Left ventricle myocardium superior (tissue), 1 donor: Measurements from ENCODE around the gene DAZAP1. TPM values are rescaled to one million over a fixed set of nuclear protein-coding genes. Genes with fewer than 3 reads are reported as not detected.

Experiments
- ATAC-seq: fragments of 200-7000 bp; cut with Tn5 transposase; one replicate; pipeline ENCODE4 v1.9.1; 2020; ENCODE audit warnings: mild to moderate bottlenecking, moderate library complexity
- DNase-seq: peaks from one replicate; pipeline ENCODE4 v3.0.0-alpha.2; 2020
- intact Hi-C: fragments of 100-400 bp; cut with micrococcal nuclease; formaldehyde crosslinking; loops from one replicate; pipeline ENCODE4 v1.11.0; 2022
- total RNA-seq: library from RNA; stranded (reverse); fragmentation: NEBNext Ultra II Directional; extraction: Animal tissue kit (Norgen Biotek cat#: 25700); gene quantifications from one replicate; pipeline ENCODE4 v1.2.1, GENCODE V29; 2021
- donor health status: DM: no; HTN: yes; CAD: no; lungs with severe emphysema.

DAZAP1 gene
- total RNA-seq, 1 donor from 2014 or later, result 96.7 TPM

DNA sequence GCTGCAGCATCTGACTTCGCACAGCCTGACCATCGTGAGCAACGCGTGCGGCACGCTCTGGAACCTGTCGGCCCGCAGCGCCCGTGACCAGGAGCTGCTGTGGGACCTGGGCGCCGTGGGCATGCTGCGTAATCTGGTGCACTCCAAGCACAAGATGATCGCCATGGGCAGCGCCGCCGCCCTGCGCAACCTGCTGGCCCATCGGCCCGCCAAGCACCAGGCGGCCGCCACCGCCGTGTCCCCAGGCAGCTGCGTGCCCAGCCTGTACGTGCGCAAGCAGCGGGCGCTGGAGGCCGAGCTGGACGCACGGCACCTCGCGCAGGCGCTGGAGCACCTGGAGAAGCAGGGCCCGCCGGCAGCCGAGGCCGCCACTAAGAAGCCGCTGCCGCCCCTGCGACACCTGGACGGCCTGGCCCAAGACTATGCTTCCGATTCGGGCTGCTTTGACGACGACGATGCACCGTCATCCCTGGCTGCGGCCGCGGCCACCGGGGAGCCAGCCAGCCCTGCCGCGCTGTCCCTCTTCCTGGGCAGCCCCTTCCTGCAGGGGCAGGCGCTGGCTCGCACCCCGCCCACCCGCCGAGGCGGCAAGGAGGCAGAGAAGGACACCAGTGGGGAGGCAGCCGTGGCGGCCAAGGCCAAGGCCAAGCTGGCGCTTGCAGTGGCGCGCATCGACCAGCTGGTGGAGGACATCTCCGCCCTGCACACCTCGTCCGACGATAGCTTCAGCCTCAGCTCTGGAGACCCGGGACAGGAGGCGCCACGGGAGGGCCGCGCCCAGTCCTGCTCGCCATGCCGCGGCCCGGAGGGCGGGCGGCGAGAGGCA lies 58.0 kb downstream of the DAZAP1 start:
- intact Hi-C loops, result no loop called here
- DNase-seq (peak; percentile 66), ATAC-seq (peak; percentile 58)

DNA sequence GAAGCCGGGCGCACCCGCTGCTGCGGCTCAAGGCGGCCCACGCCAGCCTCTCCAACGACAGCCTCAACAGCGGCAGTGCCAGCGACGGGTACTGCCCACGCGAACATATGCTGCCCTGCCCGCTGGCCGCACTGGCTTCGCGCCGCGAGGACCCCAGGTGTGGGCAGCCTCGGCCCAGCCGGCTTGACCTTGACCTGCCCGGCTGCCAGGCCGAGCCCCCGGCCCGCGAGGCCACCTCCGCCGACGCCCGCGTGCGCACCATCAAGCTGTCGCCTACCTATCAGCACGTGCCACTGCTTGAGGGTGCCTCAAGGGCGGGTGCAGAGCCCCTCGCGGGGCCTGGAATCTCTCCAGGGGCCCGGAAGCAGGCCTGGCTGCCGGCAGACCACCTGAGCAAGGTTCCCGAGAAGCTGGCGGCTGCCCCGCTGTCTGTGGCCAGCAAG lies 58.7 kb downstream of the DAZAP1 start:
- ATAC-seq, result no peak
- no peak for DNase-seq
- intact Hi-C loops, result no loop called here

DNA sequence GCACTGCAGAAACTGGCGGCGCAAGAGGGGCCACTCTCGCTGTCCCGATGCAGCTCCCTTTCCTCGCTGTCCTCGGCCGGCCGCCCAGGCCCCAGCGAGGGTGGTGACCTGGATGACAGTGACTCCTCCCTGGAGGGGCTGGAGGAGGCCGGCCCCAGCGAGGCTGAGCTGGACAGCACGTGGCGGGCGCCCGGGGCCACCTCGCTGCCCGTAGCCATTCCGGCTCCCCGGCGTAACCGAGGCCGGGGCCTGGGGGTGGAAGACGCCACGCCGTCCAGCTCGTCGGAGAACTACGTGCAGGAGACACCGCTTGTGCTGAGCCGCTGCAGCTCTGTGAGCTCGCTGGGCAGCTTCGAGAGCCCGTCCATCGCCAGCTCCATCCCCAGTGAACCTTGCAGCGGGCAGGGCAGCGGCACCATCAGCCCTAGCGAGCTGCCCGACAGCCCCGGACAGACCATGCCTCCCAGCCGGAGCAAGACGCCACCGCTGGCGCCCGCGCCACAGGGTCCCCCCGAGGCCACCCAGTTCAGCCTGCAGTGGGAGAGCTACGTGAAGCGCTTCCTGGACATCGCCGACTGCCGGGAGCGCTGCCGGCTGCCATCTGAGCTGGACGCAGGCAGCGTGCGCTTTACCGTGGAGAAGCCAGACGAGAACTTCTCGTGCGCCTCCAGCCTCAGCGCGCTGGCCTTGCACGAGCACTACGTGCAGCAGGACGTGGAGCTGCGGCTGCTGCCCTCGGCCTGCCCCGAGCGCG lies 59.3 kb downstream of the DAZAP1 start:
- intact Hi-C loops, result no loop called here
- DNase-seq (no peak), ATAC-seq (no peak)

DNA sequence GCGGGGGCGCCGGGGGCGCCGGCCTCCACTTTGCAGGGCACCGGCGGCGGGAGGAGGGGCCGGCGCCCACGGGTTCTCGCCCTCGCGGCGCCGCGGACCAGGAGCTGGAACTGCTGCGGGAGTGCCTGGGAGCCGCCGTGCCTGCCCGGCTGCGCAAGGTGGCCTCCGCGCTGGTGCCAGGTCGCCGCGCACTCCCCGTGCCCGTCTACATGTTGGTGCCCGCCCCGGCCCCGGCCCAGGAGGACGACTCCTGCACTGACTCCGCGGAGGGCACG lies 59.8 kb downstream of the DAZAP1 start:
- no peak for ATAC-seq
- intact Hi-C loops, result no loop called here

DNA sequence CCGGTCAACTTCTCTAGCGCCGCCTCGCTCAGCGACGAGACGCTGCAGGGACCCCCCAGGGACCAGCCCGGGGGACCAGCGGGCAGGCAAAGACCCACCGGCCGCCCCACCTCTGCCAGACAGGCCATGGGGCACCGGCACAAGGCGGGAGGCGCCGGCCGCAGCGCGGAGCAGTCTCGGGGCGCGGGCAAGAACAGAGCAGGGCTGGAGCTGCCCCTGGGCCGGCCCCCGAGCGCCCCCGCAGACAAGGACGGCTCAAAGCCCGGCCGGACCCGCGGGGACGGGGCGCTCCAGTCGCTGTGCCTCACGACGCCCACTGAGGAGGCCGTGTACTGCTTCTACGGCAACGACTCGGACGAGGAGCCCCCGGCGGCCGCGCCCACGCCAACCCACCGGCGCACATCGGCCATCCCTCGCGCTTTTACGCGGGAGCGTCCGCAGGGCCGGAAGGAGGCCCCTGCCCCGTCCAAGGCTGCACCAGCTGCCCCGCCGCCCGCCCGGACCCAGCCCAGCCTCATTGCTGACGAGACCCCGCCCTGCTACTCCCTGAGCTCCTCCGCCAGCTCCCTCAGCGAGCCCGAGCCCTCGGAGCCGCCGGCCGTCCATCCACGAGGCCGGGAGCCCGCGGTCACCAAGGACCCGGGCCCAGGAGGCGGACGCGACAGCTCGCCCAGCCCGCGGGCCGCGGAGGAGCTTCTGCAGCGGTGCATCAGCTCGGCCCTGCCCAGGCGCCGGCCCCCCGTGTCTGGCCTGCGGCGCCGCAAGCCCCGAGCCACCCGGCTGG lies 60.3 kb downstream of the DAZAP1 start:
- DNase-seq (no peak), ATAC-seq (no peak)
- intact Hi-C loops, result no loop called here

More for the DNA sequence above, 59.8 kb downstream of the DAZAP1 start:
- DNase-seq, result no peak

DNA sequence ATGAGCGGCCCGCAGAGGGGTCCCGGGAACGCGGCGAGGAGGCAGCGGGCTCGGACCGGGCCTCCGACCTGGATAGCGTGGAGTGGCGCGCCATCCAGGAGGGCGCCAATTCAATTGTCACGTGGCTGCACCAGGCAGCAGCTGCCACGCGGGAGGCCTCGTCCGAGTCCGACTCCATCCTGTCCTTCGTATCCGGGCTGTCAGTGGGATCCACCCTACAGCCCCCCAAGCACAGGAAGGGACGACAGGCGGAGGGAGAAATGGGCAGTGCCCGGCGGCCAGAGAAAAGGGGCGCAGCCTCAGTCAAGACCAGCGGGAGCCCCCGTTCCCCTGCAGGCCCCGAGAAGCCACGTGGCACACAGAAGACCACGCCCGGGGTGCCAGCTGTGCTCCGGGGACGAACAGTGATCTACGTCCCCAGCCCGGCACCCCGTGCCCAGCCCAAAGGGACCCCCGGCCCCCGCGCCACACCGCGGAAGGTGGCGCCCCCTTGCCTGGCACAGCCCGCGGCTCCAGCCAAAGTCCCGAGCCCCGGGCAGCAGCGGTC lies 61.0 kb downstream of the DAZAP1 start:
- ATAC-seq (no peak), DNase-seq (no peak)
- intact Hi-C loops, result no loop called here

DNA sequence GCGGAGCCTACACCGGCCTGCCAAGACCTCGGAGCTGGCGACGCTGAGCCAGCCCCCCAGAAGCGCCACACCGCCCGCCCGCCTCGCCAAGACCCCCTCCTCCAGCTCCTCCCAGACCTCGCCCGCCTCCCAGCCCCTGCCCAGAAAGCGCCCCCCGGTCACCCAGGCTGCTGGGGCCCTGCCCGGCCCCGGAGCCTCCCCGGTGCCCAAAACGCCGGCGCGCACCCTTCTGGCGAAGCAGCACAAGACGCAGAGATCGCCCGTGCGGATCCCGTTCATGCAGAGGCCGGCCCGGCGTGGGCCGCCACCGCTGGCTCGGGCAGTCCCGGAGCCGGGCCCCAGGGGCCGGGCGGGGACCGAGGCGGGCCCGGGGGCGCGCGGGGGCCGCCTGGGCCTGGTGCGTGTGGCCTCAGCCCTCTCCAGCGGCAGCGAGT lies 61.5 kb downstream of the DAZAP1 start:
- intact Hi-C loops, result no loop called here
- DNase-seq (peak; percentile 56), ATAC-seq (peak; percentile 8)

DNA sequence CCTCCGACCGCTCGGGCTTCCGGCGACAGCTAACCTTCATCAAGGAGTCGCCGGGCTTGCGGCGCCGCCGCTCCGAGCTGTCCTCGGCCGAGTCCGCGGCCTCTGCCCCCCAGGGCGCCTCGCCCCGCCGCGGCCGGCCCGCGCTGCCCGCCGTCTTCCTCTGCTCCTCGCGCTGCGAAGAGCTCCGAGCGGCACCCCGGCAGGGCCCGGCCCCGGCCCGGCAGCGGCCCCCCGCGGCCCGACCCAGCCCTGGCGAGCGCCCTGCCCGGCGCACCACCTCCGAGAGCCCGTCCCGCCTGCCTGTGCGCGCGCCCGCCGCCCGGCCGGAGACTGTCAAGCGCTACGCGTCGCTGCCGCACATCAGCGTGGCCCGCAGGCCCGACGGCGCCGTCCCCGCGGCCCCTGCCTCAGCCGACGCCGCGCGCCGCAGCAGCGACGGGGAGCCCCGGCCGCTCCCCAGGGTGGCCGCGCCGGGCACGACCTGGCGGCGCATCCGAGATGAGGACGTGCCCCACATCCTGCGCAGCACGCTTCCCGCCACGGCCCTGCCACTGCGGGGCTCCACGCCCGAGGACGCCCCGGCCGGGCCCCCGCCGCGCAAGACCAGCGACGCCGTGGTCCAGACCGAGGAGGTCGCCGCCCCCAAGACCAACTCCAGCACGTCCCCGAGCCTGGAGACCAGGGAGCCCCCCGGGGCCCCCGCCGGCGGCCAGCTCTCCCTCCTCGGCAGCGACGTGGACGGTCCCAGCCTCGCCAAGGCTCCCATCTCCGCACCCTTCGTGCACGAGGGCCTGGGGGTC lies 62.1 kb downstream of the DAZAP1 start:
- DNase-seq, result peak; percentile 46
- intact Hi-C loops, result no loop called here
- no peak for ATAC-seq

DNA sequence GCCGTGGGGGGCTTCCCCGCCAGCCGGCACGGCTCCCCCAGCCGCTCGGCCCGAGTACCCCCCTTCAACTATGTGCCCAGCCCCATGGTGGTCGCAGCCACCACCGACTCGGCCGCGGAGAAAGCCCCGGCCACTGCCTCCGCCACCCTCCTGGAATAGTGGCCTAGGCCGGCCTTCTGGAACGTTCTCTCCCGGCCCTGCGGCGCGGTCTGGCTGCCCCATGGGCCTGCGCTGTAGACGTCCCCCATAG lies 62.6 kb downstream of the DAZAP1 start:
- DNase-seq (no peak), ATAC-seq (peak; percentile 12)
- intact Hi-C loops, result no loop called here

DNA sequence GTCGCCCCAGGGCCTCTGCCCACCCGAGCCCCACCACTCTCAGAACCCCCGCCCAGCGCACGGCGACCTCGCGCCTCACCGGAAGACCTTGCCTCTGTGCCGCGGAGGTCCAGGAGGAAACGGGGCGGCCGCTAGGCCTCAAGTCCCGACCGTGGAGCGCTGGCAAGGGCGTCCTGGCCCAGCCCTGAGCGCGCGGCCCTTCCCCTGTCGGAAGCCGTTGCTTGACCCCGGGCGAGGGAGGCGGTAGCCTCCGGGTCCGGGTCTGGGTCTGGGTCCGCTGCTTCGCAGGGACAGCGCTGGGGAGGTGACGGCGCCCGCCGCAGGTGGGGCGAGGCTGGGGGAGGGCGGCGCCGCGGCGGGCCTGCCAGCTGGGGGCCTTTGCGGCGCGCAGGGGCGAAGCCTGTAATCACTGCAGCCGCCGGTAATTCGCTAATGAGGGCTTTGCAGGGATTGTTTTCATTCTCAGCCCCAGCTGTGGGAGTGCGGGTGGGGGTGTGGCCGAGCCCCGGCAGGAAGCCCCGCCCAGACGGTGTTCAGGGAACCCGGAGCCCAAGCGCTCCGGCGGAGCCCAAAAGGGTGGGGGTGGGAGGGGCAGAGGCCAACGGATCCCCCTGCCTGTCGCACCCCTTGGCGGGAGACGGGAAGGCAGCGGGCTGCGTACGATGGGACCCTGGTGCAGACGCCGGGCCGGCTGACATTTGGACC lies 63.1 kb downstream of the DAZAP1 start:
- peak; percentile 68 for DNase-seq
- intact Hi-C loops, result no loop called here
- peak; percentile 55 for ATAC-seq

DNA sequence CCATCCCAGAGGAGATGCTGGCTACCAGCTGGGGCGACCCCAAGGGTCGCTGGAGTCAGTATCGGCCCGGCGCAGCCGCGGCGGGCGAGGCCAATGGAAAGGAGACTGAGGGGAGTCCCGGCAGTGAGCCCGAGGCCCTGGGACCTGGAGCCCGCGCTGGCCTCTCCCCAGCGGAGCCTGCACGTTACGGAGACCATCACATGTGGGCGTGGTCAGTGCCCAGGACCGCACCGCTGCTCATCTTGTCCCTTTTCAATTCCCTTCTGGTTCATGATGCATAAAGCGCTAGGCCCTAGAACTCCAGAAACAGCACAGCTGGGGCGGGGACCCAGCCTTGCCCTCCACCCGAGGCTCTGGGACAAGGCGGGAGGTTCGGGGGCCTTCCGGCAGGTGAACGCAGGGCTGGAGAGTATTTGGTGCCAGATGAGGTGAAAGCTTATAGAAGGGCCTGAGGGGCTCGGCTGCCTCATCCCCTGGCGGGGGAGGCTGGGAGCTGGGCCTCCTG lies 63.7 kb downstream of the DAZAP1 start:
- ATAC-seq, result peak; percentile 9
- DNase-seq, result peak; percentile 39
- intact Hi-C loops, result no loop called here

DNA sequence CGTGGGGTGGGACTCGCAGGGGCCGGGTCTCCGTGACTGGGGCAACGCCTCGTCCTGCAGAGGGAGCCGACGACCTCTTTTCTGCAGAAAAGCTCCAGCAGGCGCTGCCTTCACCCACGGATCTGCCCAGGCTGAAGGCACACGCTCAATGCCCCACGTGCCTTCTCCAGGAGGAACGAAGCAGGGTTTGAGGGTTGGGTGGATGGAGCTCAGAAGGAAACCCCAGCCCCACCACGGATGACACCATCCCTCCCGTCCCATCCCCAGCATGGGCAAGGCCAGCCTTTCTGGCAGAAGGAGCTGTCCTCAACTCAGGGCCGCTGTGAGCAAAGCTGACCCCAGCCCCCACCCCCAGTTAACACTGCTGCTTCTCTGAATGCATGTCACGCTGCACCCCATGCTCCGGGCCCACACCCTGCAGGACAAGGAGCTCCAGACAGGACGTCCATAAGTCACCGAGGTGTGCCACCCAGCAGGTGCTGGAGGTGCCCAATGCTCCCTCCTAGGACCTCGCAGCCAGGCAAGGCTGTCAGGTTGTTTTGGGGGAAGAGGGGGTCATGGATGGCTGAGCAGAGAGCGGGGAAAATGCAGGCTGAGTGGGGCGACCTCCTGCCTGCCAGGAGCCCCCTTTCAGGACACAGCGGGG lies 64.3 kb downstream of the DAZAP1 start:
- intact Hi-C loops, result no loop called here

DNA sequence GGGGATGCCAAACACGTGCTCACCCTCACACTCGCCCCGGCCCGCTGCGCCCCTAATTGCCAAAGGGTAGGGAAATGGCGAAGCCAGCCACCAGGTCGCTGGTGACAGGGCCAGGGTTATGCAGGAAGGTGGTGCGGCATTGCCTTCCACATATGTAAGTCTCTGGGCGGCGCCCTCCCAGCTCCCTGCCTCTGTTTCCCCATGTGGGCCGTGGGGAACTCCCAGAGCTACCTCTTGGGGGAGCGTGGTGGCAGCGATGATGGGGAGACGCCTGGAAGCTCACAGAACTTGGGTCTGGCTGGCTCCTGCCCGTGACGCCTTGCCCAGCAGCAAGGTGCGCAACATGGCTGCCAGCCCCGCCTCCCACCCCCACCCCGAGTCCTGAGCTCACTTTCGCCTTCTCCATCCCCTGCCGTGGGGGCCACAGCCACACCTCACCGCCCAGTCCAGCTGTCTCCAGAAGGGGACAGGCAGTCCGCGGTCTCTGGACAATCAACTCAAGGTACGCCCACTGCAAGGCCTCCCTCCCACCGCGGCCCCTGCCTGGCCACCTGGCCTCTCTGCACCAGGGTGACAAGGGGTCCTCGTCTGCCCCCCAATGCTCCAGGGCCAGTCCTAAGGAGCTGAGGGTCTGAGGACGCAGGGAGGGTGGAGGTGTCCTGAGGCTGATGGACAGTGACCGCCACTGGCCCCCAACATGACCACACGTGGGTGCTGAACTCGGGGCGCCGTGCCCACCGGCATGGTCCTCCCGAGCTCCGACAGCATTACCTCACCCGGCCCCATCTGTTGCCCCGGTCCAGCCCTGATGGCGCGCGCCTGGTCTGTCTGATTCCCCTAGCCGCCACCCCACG lies 65.1 kb downstream of the DAZAP1 start:
- intact Hi-C loops, result no loop called here
- DNase-seq (peak; percentile 33), ATAC-seq (no peak)

More for the DNA sequence above, 64.3 kb downstream of the DAZAP1 start:
- peak; percentile 29 for DNase-seq
- no peak for ATAC-seq

DNA sequence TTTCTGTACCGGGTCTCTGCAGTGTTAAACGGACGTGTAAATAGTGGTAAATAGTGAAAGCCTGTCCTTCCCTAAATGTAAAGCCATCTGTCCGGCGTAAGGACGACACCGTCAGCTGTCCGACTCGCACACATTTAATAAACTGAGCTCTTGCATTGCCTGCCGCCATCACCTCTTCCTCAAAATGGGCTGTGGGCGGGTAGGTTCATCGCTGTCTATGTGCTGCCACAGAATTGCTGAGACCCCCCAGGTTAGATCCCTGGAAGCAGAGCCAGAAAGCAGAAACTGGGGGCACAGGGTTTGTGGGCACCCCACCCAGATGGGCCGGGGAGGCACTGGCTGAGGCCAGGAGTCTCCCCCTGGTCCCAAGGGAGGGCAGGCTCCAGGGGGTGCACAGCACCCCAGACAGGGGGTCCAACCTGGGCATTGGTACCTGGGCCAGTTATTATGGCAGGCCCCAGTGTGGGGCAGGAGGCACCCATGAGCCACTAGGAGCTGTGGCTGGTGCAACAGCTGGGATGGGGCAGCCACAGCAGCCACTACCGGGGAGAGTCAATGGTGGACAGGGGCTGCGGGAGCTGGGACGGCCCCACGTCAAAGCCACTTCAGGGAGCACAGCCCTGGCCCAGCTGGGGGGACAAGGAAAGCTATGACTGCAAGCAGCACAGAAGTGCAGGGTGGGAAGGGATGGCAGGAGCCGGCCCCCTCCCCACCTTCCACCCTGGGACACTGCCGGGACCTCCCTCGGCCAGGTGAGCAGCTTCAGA lies 65.9 kb downstream of the DAZAP1 start:
- DNase-seq, result no peak

DNA sequence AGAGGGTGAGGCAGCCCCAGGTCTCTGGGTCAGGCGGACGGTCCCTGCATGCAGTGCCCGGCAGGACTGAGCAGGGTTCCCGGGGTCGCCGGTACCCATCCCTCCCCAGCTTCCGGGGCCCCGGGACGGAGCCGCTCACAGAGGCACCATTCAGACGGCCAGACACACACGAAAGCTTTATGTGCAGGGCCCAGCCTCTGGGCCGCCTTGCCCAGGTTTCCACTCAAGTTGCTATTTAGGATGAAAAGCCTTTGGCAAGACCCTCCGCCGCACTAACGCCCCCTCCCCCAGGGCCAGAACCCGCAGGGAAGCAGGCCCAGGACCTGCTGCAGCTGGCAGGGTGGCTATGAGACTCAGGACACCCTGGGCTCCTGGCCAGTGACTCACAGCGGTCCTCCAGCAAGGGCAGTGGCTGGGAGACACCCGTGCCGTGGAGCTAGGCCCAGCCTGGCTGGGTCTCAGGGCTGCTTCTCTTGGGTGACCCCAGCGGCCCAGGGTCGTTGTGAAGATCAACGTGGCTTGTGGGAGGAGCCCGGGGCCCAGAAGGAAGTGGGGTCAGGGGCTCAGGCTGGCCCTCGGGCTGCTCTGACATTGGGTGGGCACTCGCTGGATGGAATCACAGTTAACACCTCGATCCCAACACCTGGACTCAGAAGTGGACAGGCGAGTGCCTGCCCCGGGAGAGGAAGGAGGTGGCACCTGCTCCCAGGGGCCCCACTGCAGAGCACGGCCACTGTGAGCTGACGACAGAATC lies 66.8 kb downstream of the DAZAP1 start:
- intact Hi-C loops, result no loop called here
- no peak for ATAC-seq
- DNase-seq, result peak; percentile 67

More for the DNA sequence above, 65.9 kb downstream of the DAZAP1 start:
- ATAC-seq, result no peak
- intact Hi-C loops, result no loop called here
